ENCODE data around the gene ZNF444.
"Not testable (repeated sequence)": the region's sequence is repeated elsewhere in the genome, so short reads cannot be mapped to it uniquely, and the experiment has no call there.

Gene ZNF444

GRCh38 chr19:56140583-56141416 lies at the start of gene ZNF444:
TSS of gene ZNF444 (plus strand) at chr19:56141287. CDS start at chr19:56146912, 5,625 bp downstream.
- DNase-seq: peak; percentile 99

GRCh38 chr19:56091751-56092546 lies 49.1 kb upstream of the ZNF444 start:
- DNase-seq: no peak

GRCh38 chr19:56092685-56093631 lies 48.1 kb upstream of the ZNF444 start:
- no peak for DNase-seq

- DNase-seq: no peak
These were observed 46.6 kb upstream of the ZNF444 start for GRCh38 chr19:56094449-56094848.

- DNase-seq: no peak
These were observed 44.4 kb upstream of the ZNF444 start for GRCh38 chr19:56096665-56097064.

GRCh38 chr19:56097306-56097705 lies 43.8 kb upstream of the ZNF444 start:
- DNase-seq: no peak

GRCh38 chr19:56097776-56098175 lies 43.3 kb upstream of the ZNF444 start:
- DNase-seq: no peak

- DNase-seq: not testable (repeated sequence)
These were observed 42.9 kb upstream of the ZNF444 start for GRCh38 chr19:56098237-56098636.

- DNase-seq: no peak
These were observed 42.1 kb upstream of the ZNF444 start for GRCh38 chr19:56098731-56099568.

GRCh38 chr19:56099638-56100539 lies 41.2 kb upstream of the ZNF444 start:
- DNase-seq: no peak

GRCh38 chr19:56101095-56101494 lies 40.0 kb upstream of the ZNF444 start:
- no peak for DNase-seq

GRCh38 chr19:56101746-56102535 lies 39.1 kb upstream of the ZNF444 start:
- no peak for DNase-seq

GRCh38 chr19:56103027-56103614 lies 38.0 kb upstream of the ZNF444 start:
- DNase-seq: no peak

GRCh38 chr19:56104423-56104822 lies 36.7 kb upstream of the ZNF444 start:
- no peak for DNase-seq

GRCh38 chr19:56105090-56105701 lies 35.9 kb upstream of the ZNF444 start:
- DNase-seq: peak; percentile 75

- not testable (repeated sequence) for DNase-seq
These were observed 35.2 kb upstream of the ZNF444 start for GRCh38 chr19:56105831-56106396.

GRCh38 chr19:56106397-56106849 lies 34.7 kb upstream of the ZNF444 start:
- DNase-seq: no peak

GRCh38 chr19:56106993-56107392 lies 34.1 kb upstream of the ZNF444 start:
- DNase-seq: no peak
